NT2/D1 (cell line): ENCODE results near the gene RELCH.

ENCODE experiments used
- SUZ12 ChIP-seq: IDR thresholded peaks from 2 replicates; pipeline ENCODE4 v1.6.1; 2011; ENCODE audit not compliant: insufficient read length, insufficient read depth; ENCODE audit errors: extremely low read depth
- YY1 ChIP-seq: IDR thresholded peaks from 2 replicates; pipeline ENCODE4 v1.6.1; 2011; ENCODE audit not compliant: insufficient read length, insufficient read depth
- ZNF274 ChIP-seq: IDR thresholded peaks from 2 replicates; pipeline ENCODE4 v1.6.1; 2011; ENCODE audit warnings: mild to moderate bottlenecking, low read depth, low read length

DNA sequence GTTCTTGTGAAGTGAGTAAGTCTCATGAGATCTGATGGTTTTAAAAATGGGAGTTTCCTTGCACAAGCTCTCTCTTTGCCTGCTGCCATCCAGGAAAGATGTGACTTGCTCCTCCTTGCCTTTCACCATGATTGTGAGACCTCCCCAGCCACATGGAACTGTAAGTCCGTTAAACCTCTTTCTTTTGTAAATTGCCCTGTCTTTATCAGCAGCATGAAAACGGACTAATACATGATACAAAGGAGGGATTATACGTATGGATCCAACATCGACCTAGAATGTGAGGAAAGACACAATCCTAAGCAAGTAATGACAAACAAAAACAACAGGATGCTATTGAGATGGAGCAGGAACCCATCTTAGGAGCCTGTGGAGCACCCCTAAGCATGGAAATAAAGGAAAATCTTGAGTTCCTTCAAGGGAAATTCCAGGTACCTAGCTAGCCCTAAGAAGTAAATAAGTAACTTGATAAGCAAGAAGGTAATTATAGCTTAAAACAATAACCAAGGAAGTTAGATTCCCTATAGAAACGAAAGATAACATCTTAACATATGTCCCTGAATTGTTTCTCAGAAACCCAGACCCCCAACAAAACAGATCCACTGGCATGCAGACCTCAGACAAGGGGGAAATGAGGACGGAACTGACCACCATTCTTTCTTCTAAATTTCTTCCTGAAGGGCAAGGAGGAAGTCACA lies 136.6 kb downstream of the RELCH start:
- TF ChIP-seq ZNF274: no peak
- no peak for TF ChIP-seq YY1
- TF ChIP-seq SUZ12: no peak
